ENCODE results near the gene PEMT. TPM values are rescaled to one million over a fixed set of nuclear protein-coding genes. Genes with fewer than 3 reads are reported as not detected.

PEMT gene
- total and polyA plus RNA-seq, 2 experiments from 2014 or later: 54.8 to 55.2 TPM

GRCh38 chr17:17570798-17571716 lies 20.5 kb downstream of the PEMT start (continued):
- TF ChIP-seq JUNB (IDR thresholded peaks at IDR 0.05; ENCODE audit: unreplicated experiment) (no peak), CTCF (conservative IDR thresholded peaks at IDR 0.05; ENCODE audit: low read depth in 2 of 2) (no peak), ZNF114 (CRISPR knock-in tag; IDR thresholded peaks at IDR 0.05) (no peak), EZH2 (IDR thresholded peaks at IDR 0.05; ENCODE audit: low read depth, unreplicated experiment) (no peak), CREB1 (CRISPR knock-in tag; IDR thresholded peaks at IDR 0.05; ENCODE audit: low read depth) (no peak), STAT1 (IDR thresholded peaks at IDR 0.05; ENCODE audit: unreplicated experiment) (no peak), EZH2phosphoT487 (IDR thresholded peaks at IDR 0.05; ENCODE audit: unreplicated experiment) (no peak)

GRCh38 chr17:17570140-17570797 lies 21.2 kb downstream of the PEMT start:
- Mint-ChIP-seq H3K36me3 (ENCODE audit: low read depth) (peaks cover 3% of the 10 kb centered on the region; the same call in 1 of the 3 replicates), H3K27ac (no peak overlapping the region), H3K4me1 (peaks cover 6% of the 10 kb centered on the region), H3K4me3 (no peak overlapping the region), H3K9me3 (no peaks in the 10 kb centered on the region), H3K27me3 (ENCODE audit: insufficient read depth, low read depth, poor library complexity) (peaks cover 7% of the 10 kb centered on the region)
- DNase-seq (ENCODE audit: low spot score) (peak; percentile 58), ATAC-seq (peak; percentile 29)
- H3K9me2 ChIP-seq (ENCODE audit: insufficient read depth): no peaks in the 10 kb centered on the region
- no peak for TF ChIP-seq ZNF331 (CRISPR knock-in tag; IDR thresholded peaks at IDR 0.05; ENCODE audit: low read depth)
- peak; percentile 38 to 79 for TF ChIP-seq CTCF (conservative IDR thresholded peaks at IDR 0.05; ENCODE audit: low read depth in 2 of 2)
- H3K27me3 ChIP-seq (ENCODE audit: insufficient read depth): no peaks in the 10 kb centered on the region
- no peak overlapping the region for H3K4me2 ChIP-seq
- no peaks in the 10 kb centered on the region; the same call in 1 of the 2 replicates for H3K4me1 ChIP-seq (ENCODE audit: insufficient read depth)
- no peaks in the 10 kb centered on the region for H4K20me1 ChIP-seq (replicated peaks; ENCODE audit: insufficient read depth)
- H3K79me2 ChIP-seq (replicated peaks; ENCODE audit: insufficient read depth): no peaks in the 10 kb centered on the region
- H3K36me3 ChIP-seq (ENCODE audit: insufficient read depth): no peaks in the 10 kb centered on the region
- H2AFZ ChIP-seq: no peak overlapping the region
- no peaks in the 10 kb centered on the region for H3F3A ChIP-seq (replicated peaks; ENCODE audit: low read depth)
- H3K4me3 ChIP-seq: no peak overlapping the region
- H3K27ac ChIP-seq (ENCODE audit: low read depth): no peak overlapping the region
